Lower lobe of right lung (tissue), 2 donors: ENCODE results near the gene ZBED1. TPM values are rescaled to one million over a fixed set of nuclear protein-coding genes. Genes with fewer than 3 reads are reported as not detected.

Source experiments
- ATAC-seq, 2 donors: fragments of 200-7000 bp; cut with Tn5 transposase; one replicate each; pipeline ENCODE4 v1.9.1; 2020 to 2022; ENCODE audit warnings: mild to moderate bottlenecking in 2 of 2, moderate library complexity in 2 of 2
- DNase-seq: peaks from one replicate; pipeline ENCODE4 v3.0.0-alpha.2; 2020
- H3K27ac ChIP-seq: fragments of 200-600 bp; one replicate; pipeline ENCODE4 v1.8.0; 2022
- H3K27me3 ChIP-seq: fragments of 200-600 bp; one replicate; pipeline ENCODE4 v1.8.0; 2022; ENCODE audit warnings: low read depth
- H3K36me3 ChIP-seq: fragments of 200-600 bp; one replicate; pipeline ENCODE4 v1.8.0; 2022; ENCODE audit warnings: mild to moderate bottlenecking
- H3K4me1 ChIP-seq: fragments of 200-600 bp; one replicate; pipeline ENCODE4 v1.8.0; 2022
- H3K4me3 ChIP-seq: fragments of 200-600 bp; one replicate; pipeline ENCODE4 v1.8.0; 2022; ENCODE audit warnings: mild to moderate bottlenecking
- H3K9me3 ChIP-seq: fragments of 200-600 bp; one replicate; pipeline ENCODE4 v1.8.0; 2022
- CTCF ChIP-seq: fragments of 200-600 bp; IDR thresholded peaks from one replicate; pipeline ENCODE4 v1.8.0; 2022; ENCODE audit warnings: antibody characterized with exemption, mild to moderate bottlenecking
- intact Hi-C: fragments of 100-400 bp; cut with DNase I; formaldehyde crosslinking; loops from one replicate; pipeline ENCODE4 v1.11.0; 2022
- total RNA-seq: library from RNA; stranded (reverse); fragmentation: NEBNext Ultra II Directional; extraction: Animal tissue kit (Norgen Biotek cat#: 25700); gene quantifications from one replicate; pipeline ENCODE4 v1.2.1, GENCODE V29; 2021
- donor health status: DM: no; HTN: yes; CAD: no; lungs with severe emphysema.

Gene ZBED1
- total RNA-seq, 1 donor from 2014 or later: 46.3 TPM

GRCh38 chrX:2499507-2499906, 1.3 kb downstream of the ZBED1 start:
- Histone ChIP-seq H3K36me3 (peaks cover 11% of the 10 kb centered on the region), H3K4me1 (peaks cover 29% of the 10 kb centered on the region), H3K4me3 (peak overlapping the region; percentile 90), H3K27ac (peak overlapping the region; percentile 94), H3K9me3 (no peaks in the 10 kb centered on the region), H3K27me3 (no peaks in the 10 kb centered on the region)
- no peak for TF ChIP-seq CTCF
- DNase-seq (no peak), ATAC-seq (no peak)
- intact Hi-C loops: no loop called here

- Histone ChIP-seq H3K27me3 (no peaks in the 10 kb centered on the region), H3K4me3 (peak overlapping the region; percentile 90), H3K36me3 (peaks cover 11% of the 10 kb centered on the region), H3K4me1 (peaks cover 29% of the 10 kb centered on the region), H3K27ac (peak overlapping the region; percentile 94), H3K9me3 (no peaks in the 10 kb centered on the region)
- ATAC-seq: peak; percentile 28 to 43
- no peak for TF ChIP-seq CTCF
- intact Hi-C loops: no loop called here
- DNase-seq: no peak
These were observed 1.9 kb downstream of the ZBED1 start for GRCh38 chrX:2498781-2499302.

- H3K4me1 ChIP-seq: peaks cover 29% of the 10 kb centered on the region
- peak overlapping the region; percentile 90 for H3K4me3 ChIP-seq
- no peaks in the 10 kb centered on the region for H3K27me3 ChIP-seq
- H3K27ac ChIP-seq: peak overlapping the region; percentile 94
- no peak for DNase-seq
- peaks cover 11% of the 10 kb centered on the region for H3K36me3 ChIP-seq
- TF ChIP-seq CTCF: no peak
- intact Hi-C loops: no loop called here
- no peaks in the 10 kb centered on the region for H3K9me3 ChIP-seq
- peak in 1 of 2 donors; percentile 5 for ATAC-seq
These were observed 2.6 kb downstream of the ZBED1 start for GRCh38 chrX:2497961-2498780.

- DNase-seq (no peak), ATAC-seq (no peak)
- Histone ChIP-seq H3K4me3 (no peak overlapping the region), H3K36me3 (peaks cover 16% of the 10 kb centered on the region), H3K27ac (no peak overlapping the region), H3K9me3 (no peaks in the 10 kb centered on the region), H3K27me3 (no peaks in the 10 kb centered on the region), H3K4me1 (peaks cover 29% of the 10 kb centered on the region)
- TF ChIP-seq CTCF: no peak
- intact Hi-C loops: no loop called here
These were observed 5.2 kb downstream of the ZBED1 start for GRCh38 chrX:2495595-2495994.

GRCh38 chrX:2492531-2493218, 8.1 kb downstream of the ZBED1 start:
- intact Hi-C loops: no loop called here
- no peaks in the 10 kb centered on the region for H3K9me3 ChIP-seq
- no peak for TF ChIP-seq CTCF
- no peak for DNase-seq
- no peaks in the 10 kb centered on the region for H3K27me3 ChIP-seq
- H3K4me1 ChIP-seq: peaks cover 6% of the 10 kb centered on the region
- H3K36me3 ChIP-seq: peaks cover 45% of the 10 kb centered on the region
- no peak overlapping the region for H3K27ac ChIP-seq
- ATAC-seq: no peak
- H3K4me3 ChIP-seq: no peak overlapping the region
